ENCODE data around the gene DNMT3A.

Gene DNMT3A

GRCh38 chr2:25312958-25313710, 28.6 kb downstream of the DNMT3A start:
- TF ChIP-seq EZH2 (IDR thresholded peaks at IDR 0.05) (no peak), POLR2AphosphoS5 (IDR thresholded peaks at IDR 0.05; ENCODE audit: borderline replicate concordance, low read depth, low read length) (no peak), FOXP2 (optimal IDR thresholded peaks at IDR 0.05; ENCODE audit: control extremely low read depth, extremely low read length, insufficient read depth) (no peak)
- Histone ChIP-seq H3K9ac (ENCODE audit: insufficient read length) (no peak overlapping the region), H3K36me3 (ENCODE audit: insufficient read depth, low read length) (peaks cover 16% of the 10 kb centered on the region; the same call in 1 of the 2 replicates), H3K27ac (peak overlapping the region; percentile 26), H3K9me3 (ENCODE audit: low read depth, low read length) (no peaks in the 10 kb centered on the region), H3K4me3 (no peak overlapping the region)
- no peak for DNase-seq (ENCODE audit: low read depth, low spot score)

- no peak for DNase-seq (ENCODE audit: low read depth, low spot score)
- H3K27ac ChIP-seq, result no peak overlapping the region
- no peak overlapping the region for H3K9ac ChIP-seq (ENCODE audit: insufficient read length)
- no peak for TF ChIP-seq POLR2AphosphoS5 (IDR thresholded peaks at IDR 0.05; ENCODE audit: borderline replicate concordance, low read depth, low read length)
- no peak for TF ChIP-seq FOXP2 (optimal IDR thresholded peaks at IDR 0.05; ENCODE audit: control extremely low read depth, extremely low read length, insufficient read depth)
- no peak for TF ChIP-seq EZH2 (IDR thresholded peaks at IDR 0.05)
- H3K36me3 ChIP-seq (ENCODE audit: insufficient read depth, low read length), result peaks cover 18% of the 10 kb centered on the region; the same call in 1 of the 2 replicates
- no peak overlapping the region for H3K4me3 ChIP-seq
- H3K9me3 ChIP-seq (ENCODE audit: low read depth, low read length), result no peaks in the 10 kb centered on the region
These were observed 29.7 kb downstream of the DNMT3A start for GRCh38 chr2:25311865-25312575.

- Histone ChIP-seq H3K9ac (ENCODE audit: insufficient read length) (no peak overlapping the region), H3K27ac (no peak overlapping the region), H3K36me3 (ENCODE audit: insufficient read depth, low read length) (peaks cover 20% of the 10 kb centered on the region; the same call in 1 of the 2 replicates), H3K4me3 (no peak overlapping the region), H3K9me3 (ENCODE audit: low read depth, low read length) (no peaks in the 10 kb centered on the region)
- DNase-seq (ENCODE audit: low read depth, low spot score), result no peak
- TF ChIP-seq FOXP2 (optimal IDR thresholded peaks at IDR 0.05; ENCODE audit: control extremely low read depth, extremely low read length, insufficient read depth) (no peak), EZH2 (IDR thresholded peaks at IDR 0.05) (no peak), POLR2AphosphoS5 (IDR thresholded peaks at IDR 0.05; ENCODE audit: borderline replicate concordance, low read depth, low read length) (no peak)
These were observed 30.5 kb downstream of the DNMT3A start for GRCh38 chr2:25310965-25311864.

- no peaks in the 10 kb centered on the region for H3K9me3 ChIP-seq (ENCODE audit: low read depth, low read length)
- H3K4me3 ChIP-seq, result no peak overlapping the region
- no peak overlapping the region for H3K27ac ChIP-seq
- peaks cover 22% of the 10 kb centered on the region; the same call in 1 of the 2 replicates for H3K36me3 ChIP-seq (ENCODE audit: insufficient read depth, low read length)
- H3K9ac ChIP-seq (ENCODE audit: insufficient read length), result no peak overlapping the region
- no peak for DNase-seq (ENCODE audit: low read depth, low spot score)
- no peak for TF ChIP-seq POLR2AphosphoS5 (IDR thresholded peaks at IDR 0.05; ENCODE audit: borderline replicate concordance, low read depth, low read length)
- TF ChIP-seq FOXP2 (optimal IDR thresholded peaks at IDR 0.05; ENCODE audit: control extremely low read depth, extremely low read length, insufficient read depth), result no peak
- no peak for TF ChIP-seq EZH2 (IDR thresholded peaks at IDR 0.05)
These were observed 31.1 kb downstream of the DNMT3A start for GRCh38 chr2:25310709-25310964.

GRCh38 chr2:25309402-25309801, 32.3 kb downstream of the DNMT3A start:
- Histone ChIP-seq H3K4me3 (no peak overlapping the region), H3K36me3 (ENCODE audit: insufficient read depth, low read length) (peaks cover 22% of the 10 kb centered on the region; the same call in 1 of the 2 replicates), H3K9ac (ENCODE audit: insufficient read length) (no peak overlapping the region), H3K27ac (no peak overlapping the region), H3K9me3 (ENCODE audit: low read depth, low read length) (no peaks in the 10 kb centered on the region)
- no peak for DNase-seq (ENCODE audit: low read depth, low spot score)
- TF ChIP-seq FOXP2 (optimal IDR thresholded peaks at IDR 0.05; ENCODE audit: control extremely low read depth, extremely low read length, insufficient read depth), result no peak
- TF ChIP-seq EZH2 (IDR thresholded peaks at IDR 0.05), result no peak
- no peak for TF ChIP-seq POLR2AphosphoS5 (IDR thresholded peaks at IDR 0.05; ENCODE audit: borderline replicate concordance, low read depth, low read length)

GRCh38 chr2:25308599-25308998, 33.1 kb downstream of the DNMT3A start:
- Histone ChIP-seq H3K9ac (ENCODE audit: insufficient read length) (no peak overlapping the region), H3K36me3 (ENCODE audit: insufficient read depth, low read length) (peaks cover 24% of the 10 kb centered on the region), H3K27ac (no peak overlapping the region), H3K4me3 (no peak overlapping the region), H3K9me3 (ENCODE audit: low read depth, low read length) (no peaks in the 10 kb centered on the region)
- DNase-seq (ENCODE audit: low read depth, low spot score), result no peak
- TF ChIP-seq EZH2 (IDR thresholded peaks at IDR 0.05), result no peak
- TF ChIP-seq FOXP2 (optimal IDR thresholded peaks at IDR 0.05; ENCODE audit: control extremely low read depth, extremely low read length, insufficient read depth), result no peak
- TF ChIP-seq POLR2AphosphoS5 (IDR thresholded peaks at IDR 0.05; ENCODE audit: borderline replicate concordance, low read depth, low read length), result no peak

GRCh38 chr2:25307949-25308557, 33.7 kb downstream of the DNMT3A start:
- no peak overlapping the region for H3K9ac ChIP-seq (ENCODE audit: insufficient read length)
- H3K36me3 ChIP-seq (ENCODE audit: insufficient read depth, low read length), result peaks cover 26% of the 10 kb centered on the region
- TF ChIP-seq EZH2 (IDR thresholded peaks at IDR 0.05), result no peak
- no peak for TF ChIP-seq POLR2AphosphoS5 (IDR thresholded peaks at IDR 0.05; ENCODE audit: borderline replicate concordance, low read depth, low read length)
- no peak for TF ChIP-seq FOXP2 (optimal IDR thresholded peaks at IDR 0.05; ENCODE audit: control extremely low read depth, extremely low read length, insufficient read depth)
- H3K27ac ChIP-seq, result no peak overlapping the region
- H3K9me3 ChIP-seq (ENCODE audit: low read depth, low read length), result no peaks in the 10 kb centered on the region
- no peak overlapping the region for H3K4me3 ChIP-seq
- no peak for DNase-seq (ENCODE audit: low read depth, low spot score)
